Loucy (cell line): ENCODE measurements around the gene SULT2B1.

Experiments
- EZH2phosphoT487 ChIP-seq: fragments of 200-600 bp; IDR thresholded peaks from 2 replicates; pipeline ENCODE4 v1.6.1; 2018; ENCODE audit warnings: antibody characterized with exemption, mild to moderate bottlenecking, moderate library complexity, borderline replicate concordance
- TF ChIP-seq, protein P1 (sequence below): fragments of 200-600 bp; sonication (generic); conservative IDR thresholded peaks from 2 replicates; pipeline ENCODE4 v1.5.1; 2014; ENCODE audit warnings: mild to moderate bottlenecking, antibody characterized with exemption, low read length

- TF ChIP-seq, protein P1, sequence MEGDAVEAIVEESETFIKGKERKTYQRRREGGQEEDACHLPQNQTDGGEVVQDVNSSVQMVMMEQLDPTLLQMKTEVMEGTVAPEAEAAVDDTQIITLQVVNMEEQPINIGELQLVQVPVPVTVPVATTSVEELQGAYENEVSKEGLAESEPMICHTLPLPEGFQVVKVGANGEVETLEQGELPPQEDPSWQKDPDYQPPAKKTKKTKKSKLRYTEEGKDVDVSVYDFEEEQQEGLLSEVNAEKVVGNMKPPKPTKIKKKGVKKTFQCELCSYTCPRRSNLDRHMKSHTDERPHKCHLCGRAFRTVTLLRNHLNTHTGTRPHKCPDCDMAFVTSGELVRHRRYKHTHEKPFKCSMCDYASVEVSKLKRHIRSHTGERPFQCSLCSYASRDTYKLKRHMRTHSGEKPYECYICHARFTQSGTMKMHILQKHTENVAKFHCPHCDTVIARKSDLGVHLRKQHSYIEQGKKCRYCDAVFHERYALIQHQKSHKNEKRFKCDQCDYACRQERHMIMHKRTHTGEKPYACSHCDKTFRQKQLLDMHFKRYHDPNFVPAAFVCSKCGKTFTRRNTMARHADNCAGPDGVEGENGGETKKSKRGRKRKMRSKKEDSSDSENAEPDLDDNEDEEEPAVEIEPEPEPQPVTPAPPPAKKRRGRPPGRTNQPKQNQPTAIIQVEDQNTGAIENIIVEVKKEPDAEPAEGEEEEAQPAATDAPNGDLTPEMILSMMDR = peak; percentile 49
- no peak for TF ChIP-seq EZH2phosphoT487
These were observed 86.2 kb downstream of the SULT2B1 start for GRCh38 chr19:48637948-48638830.
